SU-DHL-6 (cell line): ENCODE measurements around the gene LYL1.

Experiments
- CTCF ChIP-seq: fragments of 200-600 bp; sonication (generic); IDR thresholded peaks from one replicate; pipeline ENCODE4 v1.5.1; 2017; ENCODE audit warnings: antibody characterized with exemption, mild to moderate bottlenecking, low read length, moderate library complexity; ENCODE audit not compliant: insufficient read depth, poor library complexity, severe bottlenecking
- EZH2phosphoT487 ChIP-seq: fragments of 200-600 bp; sonication (generic), shearing (Covaris generic); conservative IDR thresholded peaks from 2 replicates; pipeline ENCODE4 v1.6.1; 2018; ENCODE audit warnings: mild to moderate bottlenecking, antibody characterized with exemption, low read length, moderate library complexity, mixed read lengths

- TF ChIP-seq CTCF (no peak), EZH2phosphoT487 (no peak)
Observed at GRCh38 chr19:13076787-13077186, 25.9 kb downstream of the LYL1 start.
